ENCODE results near the gene ASTL.

Gene ASTL

GRCh38 chr2:96124406-96125265, 13.7 kb downstream of the ASTL start:
- no peak for DNase-seq

GRCh38 chr2:96123936-96124335, 14.4 kb downstream of the ASTL start:
- DNase-seq = no peak

DNA sequence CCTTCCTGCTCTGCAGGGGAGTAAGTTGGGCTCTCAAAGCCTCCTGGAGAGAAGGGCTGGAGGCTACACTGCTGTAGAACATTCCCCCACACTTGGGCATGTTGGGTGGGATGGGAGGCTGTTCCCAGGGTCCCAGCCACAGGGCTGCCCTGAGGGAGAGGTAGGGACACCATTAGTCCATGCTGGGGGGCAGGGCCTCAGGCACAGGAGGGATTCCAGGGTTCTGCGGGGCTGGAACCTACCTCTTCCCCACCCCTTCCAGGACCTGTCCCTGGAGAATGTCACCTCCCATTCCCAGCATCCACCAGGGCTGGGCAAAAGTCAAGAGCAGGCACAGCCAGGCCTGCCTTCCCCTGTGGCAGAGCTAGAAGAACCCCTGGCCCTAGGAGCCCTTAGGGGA, 15.0 kb downstream of the ASTL start:
- no peak for DNase-seq

DNA sequence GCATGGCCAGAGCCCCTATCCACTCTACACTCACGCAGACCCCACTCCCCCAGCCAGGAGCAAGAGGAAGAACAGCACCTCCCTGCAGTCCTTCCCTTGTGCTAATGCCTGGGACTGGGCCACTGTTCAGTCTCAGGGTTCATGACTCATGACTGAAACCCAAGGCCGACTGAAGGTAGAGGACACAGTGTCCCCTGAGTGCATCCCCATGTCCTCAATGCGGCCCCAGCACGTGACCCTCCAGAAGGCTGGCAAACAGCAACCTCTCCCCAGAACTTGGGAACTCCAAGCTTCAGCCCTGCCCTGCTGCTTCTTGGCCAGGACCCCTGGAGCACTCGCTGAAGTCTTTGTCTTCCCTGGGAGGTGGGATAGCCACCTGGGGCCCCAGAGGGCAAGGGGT, 15.9 kb downstream of the ASTL start:
- DNase-seq = no peak

- DNase-seq = no peak
Observed at GRCh38 chr2:96121414-96121813, 16.9 kb downstream of the ASTL start.

DNA sequence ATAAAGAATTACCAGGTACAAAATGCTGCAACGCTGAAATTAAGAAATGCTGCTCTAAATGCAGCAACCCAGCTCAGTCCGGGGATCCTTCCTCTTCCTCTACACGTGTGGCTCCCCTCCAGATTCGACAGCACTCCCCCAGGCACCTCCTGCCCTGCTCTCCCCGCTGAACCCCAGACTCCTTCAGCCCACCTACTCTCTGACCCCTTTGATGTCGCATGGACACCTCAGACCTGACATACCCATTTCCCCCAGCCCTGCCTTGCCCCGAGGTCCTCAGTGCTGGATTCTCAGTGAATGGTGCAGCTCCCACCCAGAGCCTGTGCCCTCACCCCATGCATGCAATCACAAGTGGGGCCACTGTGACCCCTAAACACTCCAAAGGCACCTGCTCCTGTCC, 17.3 kb downstream of the ASTL start:
- DNase-seq = no peak

GRCh38 chr2:96120091-96120720, 18.1 kb downstream of the ASTL start:
- no peak for DNase-seq

DNA sequence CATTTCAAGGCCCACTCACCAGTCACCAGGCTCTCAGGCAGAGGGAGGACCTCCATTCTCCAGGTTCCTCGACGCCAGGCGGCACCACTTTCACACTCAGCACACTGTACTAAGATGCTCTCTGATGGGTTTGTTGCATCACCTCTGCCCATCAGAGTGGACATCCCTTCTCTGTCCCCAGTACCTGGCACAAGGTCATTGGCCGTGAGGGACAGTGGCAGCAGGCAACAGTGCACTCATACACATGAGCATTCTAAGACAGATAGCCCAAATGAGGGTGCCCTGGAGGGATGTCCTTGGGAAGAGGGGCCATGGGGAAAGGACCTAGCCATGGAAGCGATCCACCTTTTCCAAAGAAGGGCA, 18.9 kb downstream of the ASTL start:
- no peak for DNase-seq

DNA sequence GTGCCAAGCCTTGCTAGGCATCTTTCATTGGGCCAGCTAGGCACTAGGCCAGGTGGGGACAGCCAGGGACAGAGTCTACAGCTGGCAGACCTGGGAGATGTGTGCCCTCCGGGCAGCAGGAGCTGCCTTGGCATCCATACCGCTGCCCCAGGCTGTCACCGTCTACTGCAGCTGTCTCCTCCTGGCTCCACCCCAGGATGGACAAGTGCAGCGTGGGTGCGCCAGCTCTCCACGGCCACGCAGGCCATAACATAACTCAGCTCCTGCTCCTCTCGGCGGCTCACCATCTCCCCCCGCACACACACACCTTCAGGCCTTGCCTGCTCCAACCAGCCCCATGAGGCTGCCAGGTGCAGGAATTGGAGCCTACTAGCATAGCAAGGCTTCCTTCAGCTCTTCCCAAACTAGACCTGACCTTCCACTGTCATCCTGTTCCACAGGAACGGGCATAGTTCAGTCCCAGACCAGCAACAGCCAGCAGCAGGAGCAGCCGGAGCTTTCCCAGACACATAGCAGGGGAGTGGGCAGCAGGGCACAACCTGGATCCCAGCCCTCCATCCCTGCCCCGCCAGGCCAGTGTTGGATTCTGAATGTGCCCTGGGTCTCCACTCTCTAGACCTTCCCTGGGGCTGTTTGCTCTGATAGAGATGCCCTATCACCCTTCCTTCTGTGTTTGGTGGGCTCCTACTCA, 19.5 kb downstream of the ASTL start:
- no peak for DNase-seq

DNA sequence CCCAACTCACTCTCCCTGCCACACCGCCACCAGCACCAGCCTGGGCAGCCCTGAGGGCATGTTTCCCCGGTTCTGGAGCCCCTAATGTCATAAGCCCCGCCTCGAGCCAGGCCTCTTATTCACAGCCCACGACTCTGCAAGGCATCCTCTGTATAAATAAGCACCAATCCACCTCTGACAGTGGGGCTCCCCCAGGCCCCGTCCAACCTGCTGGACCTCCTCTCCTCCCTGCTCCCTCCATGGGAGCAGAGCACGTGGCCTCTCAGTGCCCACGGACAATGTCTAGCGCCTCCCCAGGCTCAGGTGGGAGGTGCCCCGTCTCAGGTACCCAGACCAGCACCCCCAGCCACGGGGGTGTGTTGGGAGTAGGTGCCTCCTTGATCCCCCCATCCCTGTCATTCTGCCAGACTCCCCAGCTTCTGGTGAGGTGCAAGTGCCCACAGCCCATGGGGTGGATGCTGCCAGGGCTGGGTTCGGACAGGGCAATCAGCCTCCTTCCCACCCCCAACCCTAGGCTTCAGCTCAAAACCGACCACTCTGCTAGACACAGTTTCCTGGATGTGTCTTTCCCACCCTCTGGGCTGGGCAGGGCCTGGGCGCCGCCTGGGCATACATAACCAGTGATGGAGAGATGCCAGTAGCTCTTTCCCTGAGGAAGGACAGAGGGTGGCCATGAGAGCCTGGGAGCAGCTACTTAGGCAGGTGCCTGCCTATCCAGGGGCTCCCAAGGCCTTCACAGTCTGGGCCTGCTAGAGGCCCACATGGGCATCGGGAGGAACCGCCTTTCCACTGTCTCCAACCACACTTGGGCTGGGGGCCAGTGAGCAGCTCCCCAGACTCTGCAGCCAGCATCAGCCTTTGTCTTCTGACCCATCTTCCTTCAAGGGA, 20.4 kb downstream of the ASTL start:
- DNase-seq = no peak

DNA sequence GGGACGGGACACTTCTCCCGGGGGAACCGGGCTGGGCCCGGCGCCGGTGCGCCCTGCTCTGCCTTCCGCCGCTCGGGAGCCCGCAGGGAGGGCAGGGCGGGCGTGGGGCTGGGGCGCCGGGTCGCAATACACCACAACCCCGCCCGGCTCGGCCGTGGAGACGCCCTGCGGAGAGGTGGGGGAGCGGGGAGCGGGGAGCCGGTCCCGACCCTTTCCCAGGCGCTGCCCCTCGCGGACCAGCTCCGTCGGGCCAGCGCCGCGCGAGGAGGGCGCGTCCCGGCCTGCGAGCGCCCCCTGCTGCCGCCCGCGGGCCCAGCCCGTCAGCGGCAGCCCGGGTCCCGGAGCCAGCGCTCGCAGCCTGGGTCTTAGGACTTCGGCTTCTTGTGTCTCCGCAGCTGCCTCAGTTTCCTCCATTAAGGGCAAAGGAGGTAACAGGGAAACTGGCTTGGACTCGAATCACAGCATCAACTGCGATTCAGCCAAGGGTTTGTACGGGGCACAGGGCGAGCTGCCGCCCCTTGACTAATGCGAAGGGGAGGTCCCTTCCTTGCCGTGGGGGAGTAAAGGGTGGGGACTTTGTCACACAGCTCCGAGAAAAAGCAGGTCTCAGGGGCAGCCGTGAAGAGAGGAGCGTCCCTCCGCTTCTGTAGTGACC, 21.3 kb downstream of the ASTL start:
- DNase-seq = no peak

DNA sequence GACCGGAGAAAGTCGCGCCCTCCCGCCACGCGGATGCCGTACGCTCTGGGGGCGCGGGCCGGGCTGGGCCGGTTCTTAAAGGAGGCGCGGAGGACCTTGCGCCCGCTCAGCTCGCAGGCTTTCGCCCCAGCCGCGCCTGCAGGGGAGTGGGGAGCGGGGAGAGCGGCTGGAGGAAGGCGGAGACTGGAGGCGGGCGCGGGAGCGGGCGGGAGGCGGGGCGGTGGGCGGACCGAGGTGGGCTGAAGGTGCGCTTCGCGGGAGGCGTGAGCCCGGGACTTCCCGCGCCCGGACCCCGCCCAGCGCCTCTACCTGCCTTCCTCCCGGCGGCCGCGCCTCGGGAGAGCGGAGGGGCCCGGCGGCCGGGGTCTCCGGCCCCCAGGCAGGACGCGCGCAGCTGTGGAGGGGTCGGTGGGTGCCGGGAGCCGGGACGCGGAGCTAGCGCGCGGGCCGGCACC, 21.9 kb downstream of the ASTL start, which contains the start of gene ADRA2B:
TSS of gene ADRA2B (minus strand) at position 148 of the 455 bp plus-strand sequence. CDS start 422 bp downstream, outside the sequence.
- no peak for DNase-seq

- DNase-seq = no peak
Observed at GRCh38 chr2:96115631-96116423, 22.5 kb downstream of the ASTL start.

- DNase-seq = no peak
Observed at GRCh38 chr2:96114903-96115581, 23.3 kb downstream of the ASTL start.

DNA sequence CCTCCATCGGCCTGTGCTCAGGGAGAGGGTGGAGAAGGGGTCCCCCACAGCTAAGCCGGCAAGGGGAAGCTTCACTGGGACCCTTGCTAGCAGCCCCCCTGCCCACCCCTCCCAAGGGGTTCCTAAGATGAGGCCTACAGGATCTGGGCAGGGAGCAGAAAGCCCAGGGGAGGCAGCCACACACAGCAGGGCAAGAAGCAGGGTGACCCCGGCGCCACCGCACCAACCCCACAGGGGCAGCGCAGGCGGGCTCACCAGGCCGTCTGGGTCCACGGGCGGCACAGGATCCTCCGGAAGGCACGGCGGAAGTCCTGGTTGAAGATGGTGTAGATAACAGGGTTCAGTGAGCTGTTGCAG, 23.8 kb downstream of the ASTL start:
- DNase-seq = no peak

GRCh38 chr2:96113951-96114350, 24.4 kb downstream of the ASTL start:
- no peak for DNase-seq

- no peak for DNase-seq
Observed at GRCh38 chr2:96113367-96113677, 25.0 kb downstream of the ASTL start.

- no peak for DNase-seq
Observed at GRCh38 chr2:96112501-96113366, 25.6 kb downstream of the ASTL start.

- no peak for DNase-seq
Observed at GRCh38 chr2:96111823-96112500, 26.3 kb downstream of the ASTL start.
